ENCODE measurements around the gene RNF151. TPM values are rescaled to one million over a fixed set of nuclear protein-coding genes. Genes with fewer than 3 reads are reported as not detected.

The RNF151 gene
- total and polyA plus RNA-seq, 10 of the 15 experiments (the other 5 are each of a cell fraction or from before 2014, with no cell fraction given) = 0.17 to 0.56 TPM; not detected in 8

GRCh38 chr16:1942810-1943726 is 23.6 kb upstream of the RNF151 start, which contains the start of gene MSRB1:
MSRB1 (minus strand) TSS chr16:1943199; CDS start chr16:1943156, 43 bp downstream.
- peak within 1 kb of the TSS; percentile 93 for H2AFZ ChIP-seq (ENCODE audit: control insufficient read depth, low read depth, low read length)
- ChIA-PET SMC1A (ENCODE audit: uncharacterized antibody, unreplicated experiment) (interaction anchor here (1.0 to 1.2 kb wide), 4 partner anchors 13 to 104 kb away, joined by 3 to 5 read pairs (median 3); partner anchors contain the start of gene RPS2), POLR2A (interaction anchor here (0.6 to 1.5 kb wide), 9 partner anchors 9 to 237 kb away, joined by 3 to 13 read pairs (median 6); partner anchors contain the start of genes MAPK8IP3, NDUFB10, NOXO1 and NUBP2), CTCF (interaction anchor here (0.6 to 1.0 kb wide), 6 partner anchors 73 to 964 kb away, joined by 3 read pairs; no protein-coding TSS in a partner anchor), RAD21 (ENCODE audit: unreplicated experiment) (interaction anchor here (1.0 to 1.6 kb wide), 4 partner anchors 18 to 558 kb away, joined by 3 to 5 read pairs (median 3); partner anchors contain the start of gene TRAF7)
- ATAC-seq (peak; percentile 98), FAIRE-seq (peak; percentile 99), DNase-seq (ENCODE audit: low read depth, low spot score) (peak; percentile 91)
- H3K4me3 ChIP-seq = peak within 1 kb of the TSS; percentile 87
- H3K9ac ChIP-seq (ENCODE audit: control insufficient read depth, insufficient read depth, low read length) = peak within 1 kb of the TSS; percentile 80
- peak within 1 kb of the TSS; percentile 54 for H3K27ac ChIP-seq (ENCODE audit: control insufficient read depth, insufficient read depth)
- peak within 1 kb of the TSS; percentile 86 for H3K4me2 ChIP-seq (ENCODE audit: control insufficient read depth, insufficient read depth)
- no TSS peak for BruUV-seq (replicated peaks)
- no peaks in the 10 kb centered on the region for H4K20me1 ChIP-seq (ENCODE audit: control insufficient read depth, insufficient read depth)
- 1% methylated on average over 72 of the region's 77 CpGs for WGBS (ENCODE audit: insufficient coverage, insufficient replicate concordance, low lambda C conversion rate, missing lambda C conversion rate)
- no peaks in the 10 kb centered on the region for H3K9me3 ChIP-seq (replicated peaks; ENCODE audit: control insufficient read depth, insufficient read depth, low read length)
- H3K36me3 ChIP-seq (ENCODE audit: control insufficient read depth in 2 of 2, insufficient read depth in 2 of 2, low read length in 1 of 2) = peaks cover 0 to 5% of the 10 kb centered on the region in 2 experiments; a peak in 3 of 4 replicates
- intact Hi-C loops (cut with micrococcal nuclease; ENCODE audit: unreplicated experiment) (no loop called here), in situ Hi-C loops (cut with MboI) (no loop called here)
- peaks cover 18% of the 10 kb centered on the region for H3K79me2 ChIP-seq (ENCODE audit: control insufficient read depth, insufficient read depth, low read length)
- peaks cover 10% of the 10 kb centered on the region; the same call in 1 of the 2 replicates for H3K4me1 ChIP-seq (ENCODE audit: control insufficient read depth, insufficient read depth, low read length)
- no peaks in the 10 kb centered on the region for H3K27me3 ChIP-seq (replicated peaks in 1 of 2; ENCODE audit: control insufficient read depth in 2 of 2, insufficient read depth in 2 of 2, low read length in 1 of 2)
- TF ChIP-seq POU2F2 (IDR thresholded peaks at IDR 0.05; ENCODE audit: borderline replicate concordance, low read depth, low read length) (peak; percentile 23; the same call in 1 of the 3 replicates), MEF2B (IDR thresholded peaks at IDR 0.05; ENCODE audit: partially characterized antibody, poor library complexity, severe bottlenecking) (peak; percentile 31), HDAC6 (IDR thresholded peaks at IDR 0.05; ENCODE audit: unreplicated experiment) (no peak), ZNF24 (IDR thresholded peaks at IDR 0.05) (no peak), ZZZ3 (IDR thresholded peaks at IDR 0.05; ENCODE audit: control insufficient read depth, insufficient read length, low read depth) (no peak), MLLT1 (IDR thresholded peaks at IDR 0.05) (0 out of 2 replicates have a peak, but pooled peaks have one; percentile 19), POLR2AphosphoS5 (IDR thresholded peaks at IDR 0.05; ENCODE audit: low read length) (peak; percentile 79; the same call in 1 of the 2 replicates), ZSCAN29 (IDR thresholded peaks at IDR 0.05) (no peak), BACH1 (IDR thresholded peaks at IDR 0.05; ENCODE audit: borderline replicate concordance) (peak; percentile 17; the same call in 1 of the 2 replicates), PKNOX1 (IDR thresholded peaks at IDR 0.05) (peak; percentile 39; the same call in 1 of the 2 replicates), GATAD2B (conservative IDR thresholded peaks at IDR 0.05; ENCODE audit: low read depth) (peak; percentile 64), HDGF (IDR thresholded peaks at IDR 0.05) (peak; percentile 97), NR2F1 (conservative IDR thresholded peaks at IDR 0.05) (peak; percentile 23; the same call in 1 of the 2 replicates), RELB (IDR thresholded peaks at IDR 0.05; ENCODE audit: low read depth) (peak; percentile 89; the same call in 1 of the 2 replicates), TCF3 (IDR thresholded peaks at IDR 0.05; ENCODE audit: borderline replicate concordance, insufficient read depth, low read depth, low read length) (no peak), SP1 (IDR thresholded peaks at IDR 0.05; ENCODE audit: low read depth, low read length) (peak; percentile 87)

All from GM12878 (cell line).